Stimulated activated CD8-positive, alpha-beta memory T cell treated with anti-CD3 and anti-CD28 coated beads, Interleukin-4, amount 100 ng/mL, for 1 hour (primary cell): ENCODE data around the gene SLC6A12.

Experiments
- DNase-seq, 2 donors: peaks; one replicate each; pipeline ENCODE4 v3.0.0-alpha.2; 2020; ENCODE audit warnings: low read depth in 2 of 2, low spot score in 1 of 2

SLC6A12 gene

DNA sequence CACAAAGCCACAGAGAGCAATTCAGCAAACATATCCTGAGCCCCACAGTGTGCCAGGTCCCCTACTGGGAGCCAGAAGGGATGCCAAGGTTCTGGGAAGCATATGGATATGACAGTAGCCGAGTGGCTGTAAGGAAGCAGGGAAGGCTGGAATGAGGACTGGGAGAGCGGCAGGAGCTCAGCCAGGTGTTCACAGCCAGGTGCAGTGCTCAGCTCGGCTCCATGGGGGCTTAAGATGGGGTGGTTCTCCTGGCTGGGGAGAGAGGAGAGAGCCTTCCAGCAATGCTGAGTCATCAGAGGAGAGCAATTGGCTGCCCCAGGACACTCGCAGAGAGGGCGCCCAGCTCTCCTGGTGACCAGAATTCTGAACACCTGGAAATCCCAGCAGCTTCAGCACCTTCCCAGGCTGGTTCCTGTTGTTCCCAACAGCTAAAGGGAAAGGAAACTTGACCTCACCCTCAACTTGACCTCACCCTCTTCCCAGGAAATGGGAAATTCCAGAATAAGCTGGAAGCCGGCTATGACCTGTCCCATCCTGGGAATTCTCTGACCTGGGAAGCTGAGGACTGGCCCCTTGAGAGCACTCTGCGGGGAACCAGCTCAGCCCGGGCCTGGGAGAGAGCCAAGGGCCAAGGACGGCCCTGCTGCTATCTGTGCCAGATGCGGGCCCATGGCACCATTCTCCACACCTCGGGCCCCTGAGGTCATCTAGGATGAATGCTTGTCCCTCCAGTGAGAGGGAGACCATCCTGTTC is 34.6 kb downstream of the SLC6A12 start:
- no peak for DNase-seq

DNA sequence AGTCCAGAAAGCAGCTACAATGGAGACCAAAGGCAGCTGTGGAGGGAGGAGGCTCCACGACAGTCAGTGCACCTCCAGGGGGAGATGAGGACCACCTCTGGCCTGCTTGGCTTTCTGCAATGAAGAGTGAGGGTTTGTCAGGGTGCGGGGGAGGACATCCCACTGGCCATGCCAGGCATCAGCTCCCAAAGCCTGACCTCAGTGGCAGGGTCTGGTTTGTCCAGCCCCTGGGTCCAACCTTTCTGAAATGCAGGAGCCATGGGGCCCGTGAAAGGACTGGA is 35.2 kb downstream of the SLC6A12 start:
- DNase-seq: no peak

DNA sequence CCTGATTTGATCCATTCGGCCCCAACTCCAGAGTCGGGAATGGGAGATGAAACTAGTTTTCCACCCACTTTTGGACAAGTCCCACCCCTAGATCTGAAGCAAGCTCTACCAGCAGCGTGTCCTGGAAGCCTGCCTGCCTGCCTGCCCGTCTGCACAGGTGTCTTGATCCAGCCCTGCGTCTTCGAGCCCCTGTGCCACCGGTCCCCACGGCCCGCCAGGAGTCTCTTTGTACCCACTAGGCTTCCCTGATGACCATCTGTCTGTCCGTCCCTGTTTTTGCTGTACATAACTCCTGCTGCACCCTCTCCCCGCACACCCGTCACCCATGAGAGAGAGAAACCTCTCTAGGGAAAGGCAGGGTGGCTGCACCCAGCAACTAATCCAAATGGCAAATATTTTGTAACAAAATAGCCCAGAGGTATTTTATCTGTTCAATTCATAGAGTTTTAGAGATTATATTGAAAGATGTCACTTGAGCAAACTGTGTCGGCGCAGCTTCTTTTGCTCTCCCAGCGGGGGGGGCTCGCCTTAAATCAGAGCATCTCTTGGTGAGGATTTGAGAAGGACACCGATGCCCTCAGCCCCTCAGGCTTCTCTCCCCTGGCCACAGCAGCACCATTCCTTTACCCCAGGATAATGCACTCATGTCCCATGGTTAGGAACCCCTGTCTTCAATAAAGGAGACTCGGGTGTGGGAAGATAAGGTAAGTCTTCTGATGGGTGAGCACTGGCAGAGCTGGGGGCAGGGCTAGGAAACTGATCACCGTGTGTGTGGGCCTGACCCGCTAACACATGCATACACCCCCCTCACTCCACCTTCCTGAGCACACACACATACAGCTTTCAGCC is 35.8 kb downstream of the SLC6A12 start:
- DNase-seq: no peak

DNA sequence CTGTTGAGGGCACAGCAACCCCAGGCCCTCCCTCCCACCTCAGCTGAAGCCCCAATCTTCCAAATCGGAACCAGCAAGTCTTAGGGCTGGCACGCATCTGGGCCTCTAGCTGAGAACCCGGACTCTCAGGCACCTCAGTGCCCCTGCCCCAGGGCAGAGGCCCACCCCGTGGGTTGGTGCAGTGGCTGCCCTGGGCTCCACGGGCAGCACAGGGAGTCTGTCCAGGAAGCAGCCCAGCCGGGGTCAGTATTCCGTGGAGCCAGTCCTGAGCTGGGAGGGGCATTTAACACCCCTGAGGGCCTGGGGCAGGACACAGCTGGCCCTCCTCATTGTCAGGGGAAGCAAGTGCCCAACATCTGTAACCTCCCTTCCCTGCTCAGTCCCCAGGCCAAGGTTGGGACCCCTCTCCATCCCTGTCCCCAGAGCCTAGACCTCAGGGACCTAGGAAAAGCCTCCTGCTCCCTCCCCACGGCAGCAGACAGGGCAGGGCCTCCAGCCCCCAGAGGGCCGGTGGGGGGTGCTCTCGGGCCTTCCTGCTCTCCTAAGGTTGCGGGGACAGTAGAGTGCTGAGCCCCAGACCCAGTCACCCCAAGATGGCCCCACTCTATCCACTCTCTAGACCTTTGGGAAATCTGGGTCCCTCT is 36.5 kb downstream of the SLC6A12 start:
- DNase-seq: no peak

DNA sequence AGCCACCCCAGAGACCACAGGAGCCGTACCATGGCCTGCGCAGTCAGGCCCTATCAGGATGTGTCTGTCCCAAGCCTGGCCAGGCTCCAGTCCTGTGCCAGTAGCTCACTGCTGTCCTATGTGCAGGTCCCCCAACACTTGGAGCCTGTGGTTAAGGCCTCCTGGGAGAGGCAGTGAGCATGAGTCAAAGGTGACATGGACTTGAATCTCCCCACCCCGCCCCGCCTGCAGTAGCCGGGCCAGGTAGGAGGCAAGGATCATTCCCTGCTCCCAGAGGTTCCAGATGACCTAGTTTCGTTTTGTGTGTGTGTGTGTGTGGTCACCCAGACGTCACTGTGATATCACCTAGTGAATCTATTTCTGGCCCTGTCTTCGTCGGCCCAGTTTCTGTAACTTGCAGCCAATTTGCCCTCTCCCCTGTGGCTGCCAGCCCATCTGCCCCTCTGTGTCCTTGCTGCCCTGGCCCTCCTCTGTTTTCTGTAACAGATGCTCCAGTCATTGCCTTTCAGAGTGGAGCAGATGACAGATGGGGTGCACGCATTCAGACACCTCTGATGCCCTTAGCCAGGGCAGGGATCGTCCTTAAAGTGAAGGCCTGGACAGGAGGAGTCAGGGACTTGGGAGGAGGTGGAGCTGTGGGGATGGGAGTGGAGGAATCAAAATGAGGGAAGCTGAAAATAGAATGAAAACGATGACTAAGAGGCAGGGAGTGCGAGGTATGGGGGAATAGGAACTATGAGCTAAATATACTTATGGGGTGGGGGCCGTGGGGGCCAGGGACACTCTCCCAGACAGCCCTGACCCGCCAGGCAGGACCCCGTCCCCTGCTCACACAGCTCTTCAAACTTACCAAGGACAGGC is 37.4 kb downstream of the SLC6A12 start:
- DNase-seq: no peak

DNA sequence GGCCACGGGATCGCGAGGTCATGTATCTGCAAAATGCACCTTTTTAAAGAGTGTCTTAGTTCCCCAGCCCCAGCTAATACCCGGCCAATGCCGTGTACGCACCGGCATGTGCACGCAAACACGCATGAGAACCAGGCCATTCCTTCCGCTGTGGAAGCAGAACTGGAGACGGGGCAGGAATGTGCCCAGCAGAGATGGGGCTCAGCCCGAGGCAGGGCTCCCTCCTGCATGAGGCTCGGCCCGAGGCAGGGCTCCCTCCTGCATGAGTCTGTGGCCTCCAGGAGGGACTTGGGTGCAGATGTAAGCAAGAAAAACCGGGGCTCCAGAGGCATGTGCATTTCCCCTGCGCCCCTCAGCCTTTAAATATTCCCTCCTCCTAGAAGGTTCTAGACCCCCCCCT is 38.2 kb downstream of the SLC6A12 start:
- DNase-seq: no peak

DNA sequence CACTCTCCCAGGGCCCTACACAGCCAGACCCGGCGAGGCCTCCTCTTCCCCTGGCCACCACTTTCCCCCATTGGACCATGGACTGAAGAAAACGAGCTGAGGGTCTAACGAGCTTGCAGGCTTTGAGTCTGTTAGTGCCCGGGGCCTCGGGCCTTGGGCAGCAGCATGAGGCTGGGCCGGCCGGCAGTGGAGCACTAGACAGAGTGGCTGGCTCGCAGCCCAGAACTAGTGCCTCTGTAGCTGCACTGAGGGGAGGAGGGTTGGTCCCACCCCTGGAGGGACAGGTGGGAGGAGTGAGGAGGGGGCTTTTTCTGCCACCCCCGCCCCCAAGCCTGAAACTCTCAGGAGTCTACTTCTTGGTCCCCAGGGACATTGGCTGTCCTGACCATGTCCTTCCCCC is 38.7 kb downstream of the SLC6A12 start:
- no peak for DNase-seq

DNA sequence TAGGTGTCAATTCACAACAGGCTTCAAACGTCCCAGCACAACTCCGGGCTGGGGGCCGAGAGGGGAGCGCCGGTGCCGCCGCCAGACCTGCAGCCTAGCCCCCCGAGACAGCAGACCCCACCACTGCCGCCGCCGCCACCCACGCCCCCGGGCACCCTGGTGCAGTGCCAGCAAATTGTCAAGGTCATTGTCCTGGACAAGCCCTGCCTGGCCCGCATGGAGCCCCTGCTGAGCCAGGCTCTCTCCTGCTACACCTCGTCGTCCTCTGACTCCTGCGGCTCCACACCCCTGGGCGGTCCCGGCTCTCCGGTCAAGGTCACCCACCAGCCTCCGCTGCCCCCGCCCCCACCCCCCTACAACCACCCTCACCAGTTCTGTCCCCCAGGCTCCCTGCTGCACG is 39.4 kb downstream of the SLC6A12 start:
- DNase-seq: no peak

DNA sequence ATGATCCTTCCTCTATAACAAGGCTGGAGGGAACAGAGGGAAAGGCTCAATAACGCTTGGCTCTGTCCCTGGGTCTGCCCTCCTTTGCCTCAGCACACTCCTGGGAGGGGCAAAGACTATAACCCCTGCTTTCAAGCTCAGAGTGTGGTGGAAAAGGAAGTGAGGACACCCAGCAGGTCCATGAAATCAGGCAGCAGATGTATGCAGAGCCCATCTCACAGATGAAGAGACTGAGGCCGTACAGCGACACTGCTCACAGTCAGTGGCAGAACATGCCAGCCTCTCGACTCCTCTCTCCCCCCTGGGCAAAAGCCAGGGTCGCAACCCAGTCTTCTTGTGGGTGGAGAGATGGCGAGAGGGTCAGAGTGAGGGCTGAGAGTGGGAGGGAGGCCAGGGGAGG is 39.8 kb downstream of the SLC6A12 start:
- DNase-seq: no peak

DNA sequence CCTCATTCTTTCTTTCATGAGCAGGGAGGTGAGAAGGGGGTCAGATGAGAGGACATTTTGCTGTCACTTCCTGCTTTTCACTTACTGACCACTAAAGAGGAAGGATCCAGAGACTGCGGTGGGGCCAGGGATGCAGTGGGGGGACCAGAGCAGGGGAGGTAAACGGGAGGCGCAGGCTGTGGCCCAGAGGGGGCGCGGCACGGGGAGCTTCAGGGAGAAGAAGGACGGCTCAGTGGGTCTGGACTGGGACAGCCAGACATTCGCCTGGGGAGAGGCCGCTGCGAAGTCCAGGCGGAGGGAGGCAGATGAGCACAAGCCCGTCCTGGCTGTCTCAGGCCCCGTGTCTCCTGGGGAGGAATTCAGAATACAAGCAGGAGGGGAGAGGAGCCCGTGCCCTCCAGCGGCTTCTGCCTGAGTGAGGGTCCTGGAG is 41.2 kb downstream of the SLC6A12 start:
- no peak for DNase-seq

DNA sequence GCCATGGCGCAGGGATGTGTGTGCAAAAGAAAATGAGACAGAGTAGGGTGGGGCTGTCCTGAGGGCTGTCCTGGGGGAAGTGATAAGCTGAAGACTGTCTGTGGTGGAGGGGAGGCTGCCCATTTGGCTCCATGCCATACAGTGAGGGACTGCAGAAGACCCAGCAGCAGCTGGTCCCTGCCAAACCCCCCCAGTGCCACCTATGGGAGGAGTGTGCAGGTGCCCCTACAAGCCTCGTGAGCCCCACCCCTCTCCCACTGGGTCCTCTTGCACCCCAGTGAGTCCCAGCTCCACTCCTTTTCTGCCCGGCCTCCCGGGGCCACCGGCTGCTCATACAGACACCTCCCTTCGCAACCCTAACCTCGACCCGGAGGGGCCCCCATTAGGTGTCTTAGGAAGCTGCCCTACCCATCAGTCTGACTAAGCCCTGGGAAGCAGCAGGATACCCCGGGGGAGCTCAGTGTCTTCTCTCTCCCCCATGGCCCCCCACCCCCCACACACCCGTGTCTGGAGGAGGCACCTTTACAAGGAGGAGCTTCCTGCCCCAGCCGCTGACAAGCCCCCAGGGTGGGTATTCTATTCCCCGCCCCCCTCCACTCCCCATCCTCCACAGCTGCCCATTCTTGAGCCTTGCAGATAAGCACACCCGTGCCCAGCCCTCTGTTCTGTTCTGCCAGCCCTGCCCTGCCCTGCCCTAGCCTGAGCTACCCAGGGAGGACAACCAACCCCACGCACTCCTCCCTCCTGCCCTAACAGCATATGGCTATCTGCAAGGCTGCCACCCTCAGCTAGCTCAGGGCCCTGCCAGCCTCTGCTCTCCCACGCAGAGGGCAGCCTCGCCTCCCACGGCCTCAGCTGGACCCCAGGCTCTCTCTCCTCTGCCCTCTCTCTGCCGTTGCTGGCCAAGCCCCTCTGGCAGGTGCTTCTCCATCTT is 41.9 kb downstream of the SLC6A12 start:
- no peak for DNase-seq

DNA sequence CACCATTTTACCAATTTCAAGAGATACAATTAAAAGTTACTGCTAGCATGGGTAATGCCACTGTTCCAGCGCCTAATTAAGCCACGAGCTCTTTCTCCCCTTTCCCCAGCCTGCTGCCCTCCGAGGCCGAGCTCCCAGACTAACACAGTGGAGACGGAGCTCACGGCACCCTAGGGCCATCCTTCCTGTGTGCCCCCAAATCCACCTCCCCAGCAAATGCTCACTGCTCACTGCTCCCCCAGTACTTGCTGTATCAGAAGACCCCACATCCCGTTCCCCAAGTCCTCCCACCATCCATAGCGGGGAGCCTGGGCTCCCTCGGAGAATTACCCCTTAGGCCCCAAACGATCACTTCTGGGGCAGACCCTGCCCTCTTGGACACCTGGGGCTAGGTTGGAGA is 42.7 kb downstream of the SLC6A12 start:
- DNase-seq: no peak

DNA sequence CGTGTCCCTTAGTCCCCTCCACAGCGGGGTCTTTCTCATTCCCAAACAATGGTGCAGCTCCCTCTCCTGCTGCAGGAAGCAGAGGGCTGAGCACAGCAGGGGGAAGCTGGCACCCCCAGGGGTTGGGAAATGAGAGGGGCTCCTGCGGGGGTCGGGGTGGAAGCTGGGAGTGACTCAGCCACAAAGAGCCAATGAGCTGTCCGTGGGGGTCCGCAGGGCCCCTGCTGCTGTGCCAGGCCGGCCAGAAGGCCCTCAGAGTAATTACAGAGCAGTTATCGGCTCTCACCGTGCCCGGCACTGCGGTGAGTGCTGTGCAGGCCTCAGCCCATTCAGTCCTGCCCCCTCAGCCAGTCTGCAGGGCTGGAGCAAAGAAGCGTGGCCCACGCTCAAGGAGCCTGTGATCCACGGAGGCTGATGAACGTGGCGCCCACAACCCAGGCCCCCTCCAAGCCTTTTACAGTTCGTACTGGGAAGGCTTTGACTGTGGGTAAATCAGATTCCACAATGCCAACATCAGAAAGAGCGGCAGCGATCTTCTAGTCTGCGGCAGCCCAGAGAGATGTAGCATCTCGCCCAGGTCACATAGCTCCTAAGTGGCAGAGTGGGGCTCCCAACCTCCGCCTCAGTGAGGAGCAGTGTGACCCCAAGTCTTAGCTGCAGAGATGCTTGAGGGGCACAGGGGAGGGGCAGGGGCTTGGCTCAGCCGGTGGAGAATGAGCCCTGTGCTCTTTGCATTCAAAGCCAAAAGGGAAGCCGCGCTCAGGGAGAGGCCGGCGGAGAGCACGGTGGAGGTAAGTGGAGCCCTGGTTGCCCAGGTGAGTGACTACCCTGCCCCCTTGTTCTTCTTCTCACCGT is 43.4 kb downstream of the SLC6A12 start:
- no peak for DNase-seq

DNA sequence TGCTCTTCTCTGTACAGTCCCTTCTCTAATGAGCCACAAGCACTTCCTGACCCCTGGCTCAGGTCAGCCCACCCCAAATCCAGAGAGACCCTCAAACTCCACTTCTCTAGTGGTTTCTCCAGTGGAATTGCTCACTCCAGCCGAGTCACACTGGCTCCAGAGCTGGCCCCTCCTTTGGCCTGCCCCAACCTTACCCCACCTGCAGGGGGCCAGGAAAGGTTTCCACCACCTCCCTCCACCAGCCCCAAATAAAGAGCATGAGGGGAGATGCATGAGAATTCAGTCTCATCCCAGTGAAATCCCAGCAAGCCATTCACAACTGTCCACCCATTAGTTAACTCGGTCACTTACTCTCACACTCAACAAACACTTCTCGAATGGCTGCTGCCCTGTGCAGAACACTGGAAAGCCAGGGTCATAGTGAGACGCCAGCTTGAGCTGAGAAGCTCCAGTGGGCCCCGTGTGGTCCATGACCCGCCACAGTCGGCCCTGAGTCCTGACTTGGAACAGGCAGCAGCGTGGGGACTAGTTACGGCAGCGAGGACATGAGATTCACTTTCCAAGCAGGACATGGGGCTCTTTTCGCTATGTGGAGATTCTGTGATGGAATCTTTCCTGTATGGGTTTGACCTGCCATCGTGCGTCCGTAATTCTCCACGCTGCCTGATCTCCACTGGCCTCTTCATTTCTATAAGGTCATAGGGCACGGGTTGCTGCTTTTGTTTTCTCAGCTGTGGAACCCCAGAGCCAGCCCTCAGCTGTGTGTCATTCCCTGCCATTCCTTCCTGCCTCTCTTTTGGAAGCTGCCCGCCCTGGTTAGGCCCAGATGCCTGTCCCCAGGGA is 44.2 kb downstream of the SLC6A12 start:
- no peak for DNase-seq

DNA sequence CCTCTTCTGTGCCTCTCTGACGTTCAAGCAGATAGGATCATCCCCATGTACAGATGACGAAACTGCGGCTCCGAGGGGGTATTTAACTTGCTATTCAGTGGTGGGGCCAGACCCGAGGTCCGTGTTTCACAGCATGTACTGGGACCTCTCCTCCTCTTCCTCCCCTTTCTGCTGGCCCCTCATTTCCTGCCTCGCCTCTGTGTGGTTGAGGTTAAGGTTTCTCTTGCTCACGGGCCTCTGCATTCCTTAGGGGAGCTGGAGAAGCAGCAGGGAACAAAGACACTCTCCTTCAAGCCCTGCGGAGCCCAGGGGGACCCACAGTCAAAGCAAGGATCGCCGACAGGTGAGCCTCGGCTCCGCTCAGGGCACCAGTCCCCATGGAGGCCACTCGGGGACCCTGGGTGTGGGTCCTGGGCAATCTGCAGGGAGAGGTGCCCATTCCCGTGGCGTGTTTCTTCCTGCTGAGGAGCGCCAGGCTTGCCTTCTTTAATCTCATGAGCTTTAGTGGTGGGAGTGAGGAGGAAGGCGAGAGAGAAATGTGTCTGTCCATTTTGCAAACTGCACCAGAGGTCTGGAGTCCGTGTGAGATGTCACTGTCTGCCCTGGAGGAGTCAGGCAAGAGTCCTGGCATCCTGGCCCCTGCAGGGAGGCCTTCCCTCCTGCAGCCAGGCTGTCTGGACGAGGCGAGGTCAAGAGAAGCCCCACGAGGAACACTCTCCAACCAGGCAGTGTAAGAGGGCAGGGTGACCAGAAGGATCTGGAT is 45.0 kb downstream of the SLC6A12 start:
- DNase-seq: no peak

DNA sequence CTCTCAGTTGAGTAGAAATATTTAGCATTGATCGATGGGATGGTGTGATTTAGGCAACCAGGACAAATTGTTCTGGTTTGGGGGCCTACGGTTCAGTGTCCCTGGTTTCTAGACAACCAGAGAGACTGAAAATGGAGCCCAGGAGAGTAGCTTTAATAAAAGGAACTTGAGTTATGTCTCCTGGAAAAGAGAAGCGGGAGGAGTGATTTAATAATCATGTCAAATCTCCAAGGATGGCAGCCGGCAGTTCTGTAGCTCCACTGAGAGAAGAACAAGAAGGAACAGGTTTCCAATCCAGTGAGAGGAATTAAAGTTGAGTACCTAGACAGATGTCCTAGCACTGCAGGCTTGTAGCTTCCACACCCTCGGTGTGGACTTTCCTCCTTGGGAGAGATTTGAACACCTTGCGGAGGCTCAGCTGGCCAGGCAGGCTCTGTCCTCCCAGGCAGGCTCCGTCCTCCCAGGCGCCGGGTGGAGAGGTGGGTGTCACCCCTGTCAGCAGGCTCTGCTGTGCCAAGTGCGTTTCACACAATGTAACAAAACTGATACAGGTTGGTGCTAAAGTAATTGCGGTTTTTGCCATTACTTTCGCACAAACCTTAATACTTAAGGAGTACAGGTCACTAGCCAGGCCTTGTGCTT is 45.9 kb downstream of the SLC6A12 start:
- DNase-seq: no peak

DNA sequence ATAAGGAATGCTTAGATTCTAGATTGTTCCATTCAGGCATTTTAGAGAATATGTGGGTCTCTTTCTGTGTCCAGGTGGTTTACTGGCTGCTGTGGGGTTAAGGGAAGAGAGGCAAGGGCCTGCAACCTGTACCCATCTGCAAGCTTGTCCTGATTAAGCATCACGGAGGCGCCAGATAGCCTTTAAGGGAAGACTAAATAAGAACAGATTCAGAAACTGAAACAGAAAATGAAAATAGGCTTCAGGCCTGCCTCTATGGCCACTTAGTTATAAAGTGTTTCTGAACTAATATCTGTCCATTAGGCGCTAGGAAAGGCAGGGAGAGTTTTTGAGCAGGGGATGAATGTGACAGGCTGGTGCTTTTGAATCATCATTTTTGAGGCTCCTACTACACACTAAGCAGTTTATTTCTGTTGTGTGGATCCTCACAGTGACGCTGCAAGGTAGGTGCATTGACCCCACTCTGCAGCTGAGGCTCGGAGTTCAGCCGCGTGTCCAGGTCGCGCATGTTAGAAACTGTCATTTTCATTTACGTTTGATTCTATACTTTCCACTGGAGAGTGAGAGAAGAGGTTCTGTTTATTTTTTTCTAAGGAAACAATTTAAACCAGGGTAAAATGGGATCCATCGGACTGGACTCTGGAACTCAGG is 47.4 kb downstream of the SLC6A12 start:
- DNase-seq: no peak
